Fibroblast of lung (primary cell): ENCODE results near the gene TMEM40. TPM values are rescaled to one million over a fixed set of nuclear protein-coding genes. Genes with fewer than 3 reads are reported as not detected.
"Not testable (repeated sequence)": the region's sequence is repeated elsewhere in the genome, so short reads cannot be mapped to it uniquely, and the experiment has no call there.

Experiments
- DNase-seq, 2 donors: peaks; one replicate each; pipeline versions ENCODE4 v3.0.0 to v3.0.0-alpha.2; 2010; ENCODE audit warnings: low read depth in 2 of 2
- H2AFZ ChIP-seq: 2 replicates; pipeline ENCODE4 v1.5.1; 2012; ENCODE audit warnings: low read length, control low read depth, inconsistent platforms
- H3K27ac ChIP-seq: 2 replicates; pipeline ENCODE4 v1.5.1; 2011; ENCODE audit warnings: low read length, control low read depth; ENCODE audit not compliant: insufficient read depth
- H3K27me3 ChIP-seq: 2 replicates; pipeline ENCODE4 v1.5.1; 2011; ENCODE audit warnings: mild to moderate bottlenecking, low read length; ENCODE audit not compliant: control insufficient read depth, insufficient read depth
- H3K36me3 ChIP-seq: 2 replicates; pipeline ENCODE4 v1.5.1; 2011; ENCODE audit warnings: low read length; ENCODE audit not compliant: control insufficient read depth, insufficient read depth
- H3K4me1 ChIP-seq: 2 replicates; pipeline ENCODE4 v1.5.1; 2011; ENCODE audit warnings: low read length; ENCODE audit not compliant: control insufficient read depth, insufficient read depth; ENCODE audit errors: extremely low read depth
- H3K4me2 ChIP-seq: 2 replicates; pipeline ENCODE4 v1.5.1; 2011; ENCODE audit warnings: low read length, control low read depth; ENCODE audit not compliant: insufficient read depth; ENCODE audit errors: extremely low read depth
- H3K4me3 ChIP-seq, 4 experiments: fragments of 200-600 bp in 1 of 4; sonication (generic) in 1 of 4; replicated peaks in 1 of 4; 2 replicates each; pipeline ENCODE4 v1.5.1; 2011 to 2016; ENCODE audit warnings: low read length in 4 of 4, low read depth in 3 of 4, mild to moderate bottlenecking in 3 of 4, control low read depth in 2 of 4, inconsistent platforms in 1 of 4, mixed read lengths in 1 of 4; ENCODE audit not compliant: insufficient read depth in 1 of 4; ENCODE audit errors: control extremely low read depth in 1 of 4
- H3K79me2 ChIP-seq: 2 replicates; pipeline ENCODE4 v1.5.1; 2012; ENCODE audit warnings: mild to moderate bottlenecking, low read length, inconsistent platforms; ENCODE audit not compliant: control insufficient read depth, insufficient read depth
- H3K9ac ChIP-seq: 2 replicates; pipeline ENCODE4 v1.5.1; 2011; ENCODE audit warnings: mild to moderate bottlenecking, low read length, control low read depth; ENCODE audit not compliant: insufficient read depth
- H3K9me3 ChIP-seq: 2 replicates; pipeline ENCODE4 v1.5.1; 2012; ENCODE audit warnings: low read depth, low read length; ENCODE audit not compliant: control insufficient read depth, insufficient read depth
- H4K20me1 ChIP-seq: 2 replicates; pipeline ENCODE4 v1.5.1; 2011; ENCODE audit warnings: low read length; ENCODE audit not compliant: control insufficient read depth, insufficient read depth; ENCODE audit errors: extremely low read depth
- CTCF ChIP-seq, 2 donors: IDR thresholded peaks in 1 of 2; conservative IDR thresholded peaks in 1 of 2; 1 replicate in 1 of 2; 2 replicates in 1 of 2; pipeline ENCODE4 v1.5.1; 2011 to 2012; ENCODE audit warnings: low read length in 2 of 2, control low read depth in 1 of 2, inconsistent platforms in 1 of 2, low read depth in 1 of 2, mild to moderate bottlenecking in 1 of 2
- EZH2 ChIP-seq: IDR thresholded peaks from 2 replicates; pipeline ENCODE4 v1.5.1; 2012; ENCODE audit warnings: low read length, control low read depth, mild to moderate bottlenecking; ENCODE audit errors: missing control alignments
- polyA plus RNA-seq, 2 donors: library from polyadenylated mRNA; depleted of rRNA in 1 of 2; stranded (reverse) in 1 of 2; unstranded in 1 of 2; fragments of >200 nt; gene quantifications; 2 replicates each; pipeline ENCODE4 v1.2.1, GENCODE V29; 2011 to 2012; ENCODE audit warnings: missing spikeins in 1 of 2
- total RNA-seq: library from RNA; depleted of rRNA; stranded (reverse); fragments of >200 nt; gene quantifications from 2 replicates; pipeline ENCODE4 v1.2.1, GENCODE V29; 2014

Gene TMEM40
- total and polyA plus RNA-seq, 2 donors (not counting 1 experiment from before 2014, with no cell fraction given): under 0.01 to 0.33 TPM

GRCh38 chr3:12787346-12787745 is 28.3 kb upstream of the TMEM40 start:
- H4K20me1 ChIP-seq, H3K9ac ChIP-seq, H3K4me3 ChIP-seq, H3K79me2 ChIP-seq, H3K4me2 ChIP-seq, H3K27me3 ChIP-seq, H3K27ac ChIP-seq, H3K4me1 ChIP-seq, H2AFZ ChIP-seq, H3K9me3 ChIP-seq, H3K36me3 ChIP-seq: not testable (repeated sequence)
- TF ChIP-seq CTCF (conservative IDR thresholded peaks at IDR 0.05 in 1 of 2, IDR thresholded peaks at IDR 0.05 in 1 of 2; ENCODE audit: low read depth in 1 of 2, low read length in 2 of 2): peak; percentile 48 to 49
- DNase-seq: peak in 1 of 2 donors; percentile 25

- Histone ChIP-seq H3K36me3 (no peaks in the 10 kb centered on the region), H3K4me3 (no peak overlapping the region), H3K27me3 (peaks cover 3% of the 10 kb centered on the region), H3K27ac (no peak overlapping the region), H3K79me2 (no peaks in the 10 kb centered on the region), H3K4me2 (no peak overlapping the region), H2AFZ (no peak overlapping the region), H4K20me1 (no peaks in the 10 kb centered on the region), H3K4me1 (no peaks in the 10 kb centered on the region), H3K9me3 (no peaks in the 10 kb centered on the region), H3K9ac (no peak overlapping the region)
- DNase-seq: no peak
- TF ChIP-seq EZH2 (no peak), CTCF (conservative IDR thresholded peaks at IDR 0.05 in 1 of 2, IDR thresholded peaks at IDR 0.05 in 1 of 2; ENCODE audit: low read depth in 1 of 2, low read length in 2 of 2) (no peak)
Observed at GRCh38 chr3:12785096-12785495, 26.0 kb upstream of the TMEM40 start.

GRCh38 chr3:12782172-12782815 is 23.2 kb upstream of the TMEM40 start:
- H4K20me1 ChIP-seq: no peaks in the 10 kb centered on the region
- H3K27me3 ChIP-seq: peaks cover 3% of the 10 kb centered on the region
- H3K4me3 ChIP-seq: no peak overlapping the region
- no peaks in the 10 kb centered on the region for H3K79me2 ChIP-seq
- no peak overlapping the region for H3K27ac ChIP-seq
- H3K4me2 ChIP-seq: no peak overlapping the region
- no peaks in the 10 kb centered on the region for H3K9me3 ChIP-seq
- H3K4me1 ChIP-seq: no peaks in the 10 kb centered on the region
- H3K36me3 ChIP-seq: no peaks in the 10 kb centered on the region
- no peak overlapping the region for H3K9ac ChIP-seq
- peak; percentile 60 to 63 for DNase-seq
- TF ChIP-seq CTCF (conservative IDR thresholded peaks at IDR 0.05 in 1 of 2, IDR thresholded peaks at IDR 0.05 in 1 of 2; ENCODE audit: low read depth in 1 of 2, low read length in 2 of 2) (no peak), EZH2 (no peak)
- H2AFZ ChIP-seq: no peak overlapping the region
